ENCODE results near the gene NCS1. TPM values are rescaled to one million over a fixed set of nuclear protein-coding genes. Genes with fewer than 3 reads are reported as not detected.

Gene NCS1
- total and polyA plus RNA-seq, 9 of the 15 experiments (the other 6 are each of a cell fraction or from before 2014, with no cell fraction given), result 0.28 to 27.0 (median 9.6) TPM

GRCh38 chr9:130222833-130223232 is 50.6 kb downstream of the NCS1 start:
- H3K9ac ChIP-seq (ENCODE audit: insufficient read depth in 1 of 2, low read depth in 2 of 2, low read length in 2 of 2), result no peak overlapping the region
- 0 out of 2 replicates have a peak, but pooled peaks cover 4% of the 10 kb centered on the region for H3K9me3 ChIP-seq (replicated peaks; ENCODE audit: control insufficient read depth, insufficient read depth, low read depth, low read length)
- 86% methylated on average over 4 of the region's 9 CpGs for WGBS (ENCODE audit: insufficient coverage, low coverage, missing lambda C conversion rate)
- no peaks in the 10 kb centered on the region for H3K79me2 ChIP-seq (ENCODE audit: control insufficient read depth, insufficient read depth, low read length)
- H4K20me1 ChIP-seq (replicated peaks; ENCODE audit: control insufficient read depth, insufficient read depth, low read length), result no peaks in the 10 kb centered on the region; the same call in 1 of the 2 replicates
- peaks cover 0 to 8% of the 10 kb centered on the region in 2 experiments; a peak in 1 of 5 replicates for H3K4me1 ChIP-seq (replicated peaks in 1 of 2; ENCODE audit: control insufficient read depth in 2 of 2, insufficient read depth in 2 of 2, low read length in 2 of 2)
- H3K4me2 ChIP-seq (ENCODE audit: insufficient read depth, low read length), result no peak overlapping the region
- no peaks in the 10 kb centered on the region for H3K27me3 ChIP-seq (ENCODE audit: control insufficient read depth in 2 of 2, insufficient read depth in 2 of 2, low read length in 2 of 2)
- H3K27ac ChIP-seq (ENCODE audit: extremely low read depth, low read depth, low read length), result no peak overlapping the region
- ChIA-PET CTCF (ENCODE audit: low intra/inter-chr PET ratio) (no interaction called here), POLR2A (interaction anchor here (0.7 kb wide), 1 partner anchor 1987 kb away, joined by 3 read pairs; no protein-coding TSS in a partner anchor)
- peaks cover 14% of the 10 kb centered on the region; the same call in 2 of the 3 replicates for H3K36me3 ChIP-seq (ENCODE audit: control insufficient read depth, insufficient read depth, low read length)
- DNase-seq (ENCODE audit: extremely low read depth in 1 of 4, low spot score in 3 of 4) (no peak), ATAC-seq (no peak), FAIRE-seq (no peak)
- no peak overlapping the region for H3K4me3 ChIP-seq
- in situ Hi-C loops (cut with MboI), result no loop called here
- H3K9me1 ChIP-seq (ENCODE audit: control insufficient read depth, insufficient read depth, low read length), result peaks cover 3% of the 10 kb centered on the region
- intact Hi-C loops (cut with micrococcal nuclease), result no loop called here
- TF ChIP-seq THRAP3 (IDR thresholded peaks at IDR 0.05; ENCODE audit: borderline replicate concordance) (no peak), XRCC4 (IDR thresholded peaks at IDR 0.05; ENCODE audit: extremely low read depth, insufficient read depth, insufficient read length) (no peak), GATA2 (CRISPR knock-in tag; IDR thresholded peaks at IDR 0.05) (no peak), HDAC1 (IDR thresholded peaks at IDR 0.05) (no peak), BMI1 (IDR thresholded peaks at IDR 0.05; ENCODE audit: low read length) (no peak), PML (IDR thresholded peaks at IDR 0.05; ENCODE audit: low read length) (no peak), BRD4 (IDR thresholded peaks at IDR 0.05) (no peak), ZFP30 (CRISPR knock-in tag; IDR thresholded peaks at IDR 0.05; ENCODE audit: borderline replicate concordance) (no peak), HOMEZ (CRISPR knock-in tag; IDR thresholded peaks at IDR 0.05) (no peak), CCNT2 (IDR thresholded peaks at IDR 0.05; ENCODE audit: borderline replicate concordance, extremely low read depth, insufficient read length, low read depth, low read length) (no peak), BACH1 (tag; IDR thresholded peaks at IDR 0.05) (no peak), HBP1 (CRISPR knock-in tag; IDR thresholded peaks at IDR 0.05) (no peak), RB1 (IDR thresholded peaks at IDR 0.05; ENCODE audit: low read depth) (no peak)
- no TSS peak for BruUV-seq (replicated peaks)
- H2AFZ ChIP-seq (ENCODE audit: low read depth, low read length), result no peak overlapping the region

All from K562 (cell line).